MCF 10A (cell line): ENCODE data around the gene CYTH3. TPM values are rescaled to one million over a fixed set of nuclear protein-coding genes. Genes with fewer than 3 reads are reported as not detected.

Source experiments
- BruUV-seq: library from RNA; stranded (reverse); fragments of 400-500 nt; replicated peaks from 2 replicates; lab custom pipeline; 2021; lab: Mats Ljungman, UMichigan
- CTCF ChIA-PET: fragments of 300-600 bp; sonication (Branson Sonifier 250); formaldehyde crosslinking; extraction: SDS; loops from one replicate; lab custom pipeline; 2021; ENCODE audit warnings: antibody characterized with exemption, inconsistent platforms; lab: Yijun Ruan, JAX
- POLR2A ChIA-PET: fragments of 300-600, 350-650 bp; sonication (Branson Sonifier 250); formaldehyde crosslinking; extraction: SDS; loops from one replicate; lab custom pipeline; 2020; ENCODE audit warnings: antibody characterized with exemption, inconsistent platforms; lab: Yijun Ruan, JAX
- DNase-seq: peaks from one replicate; pipeline ENCODE4 v3.0.0-alpha.2; 2018; ENCODE audit not compliant: unreplicated experiment
- H3K27ac Mint-ChIP-seq: one replicate; pipeline ENCODE4 v1.8.0; 2022; ENCODE audit warnings: mild to moderate bottlenecking, low read depth, mixed read lengths; ENCODE audit not compliant: unreplicated experiment
- H3K27me3 Mint-ChIP-seq: one replicate; pipeline ENCODE4 v1.8.0; 2022; ENCODE audit warnings: mixed read lengths; ENCODE audit not compliant: insufficient read depth, unreplicated experiment
- H3K36me3 Mint-ChIP-seq: one replicate; pipeline ENCODE4 v1.8.0; 2022; ENCODE audit warnings: mild to moderate bottlenecking, moderate library complexity, mixed read lengths; ENCODE audit not compliant: insufficient read depth, unreplicated experiment
- H3K4me1 Mint-ChIP-seq: one replicate; pipeline ENCODE4 v1.8.0; 2022; ENCODE audit warnings: mixed read lengths; ENCODE audit not compliant: insufficient read depth, unreplicated experiment
- H3K4me3 Mint-ChIP-seq: one replicate; pipeline ENCODE4 v1.8.0; 2022; ENCODE audit warnings: mild to moderate bottlenecking, moderate library complexity, mixed read lengths; ENCODE audit not compliant: unreplicated experiment
- H3K9me3 Mint-ChIP-seq: one replicate; pipeline ENCODE4 v1.8.0; 2022; ENCODE audit warnings: mixed read lengths; ENCODE audit not compliant: unreplicated experiment
- CTCF ChIP-seq: fragments of 200-600 bp; IDR thresholded peaks from one replicate; pipeline ENCODE4 v1.8.0; 2022; ENCODE audit warnings: antibody characterized with exemption, mild to moderate bottlenecking; ENCODE audit not compliant: unreplicated experiment
- intact Hi-C: fragments of 100-400 bp; cut with micrococcal nuclease; formaldehyde crosslinking; loops from 2 replicates; pipeline ENCODE4 v1.14.1; 2022
- total RNA-seq: library from RNA; stranded (reverse); gene quantifications from 2 replicates; pipeline ENCODE4 v1.2.3, GENCODE V29; 2022

Gene CYTH3
- total RNA-seq, 1 experiment from 2014 or later = 23.5 TPM

GRCh38 chr7:6182993-6183392, 89.4 kb downstream of the CYTH3 start:
- intact Hi-C loops = no loop called here
- ChIA-PET CTCF (interaction anchor here (0.6 kb wide), 1 partner anchor 105 kb away, joined by 3 read pairs; no protein-coding TSS in a partner anchor), POLR2A (no interaction called here)
- Mint-ChIP-seq H3K36me3 (peaks cover 27% of the 10 kb centered on the region), H3K4me3 (no peak overlapping the region), H3K27me3 (no peaks in the 10 kb centered on the region), H3K27ac (no peak overlapping the region), H3K4me1 (no peaks in the 10 kb centered on the region), H3K9me3 (no peaks in the 10 kb centered on the region)
- BruUV-seq = no TSS peak
- TF ChIP-seq CTCF = no peak
- no peak for DNase-seq

GRCh38 chr7:6181136-6181535, 91.3 kb downstream of the CYTH3 start:
- DNase-seq = peak; percentile 17
- H3K4me3 Mint-ChIP-seq = no peak overlapping the region
- peaks cover 13% of the 10 kb centered on the region for H3K36me3 Mint-ChIP-seq
- BruUV-seq = no TSS peak
- no peak for TF ChIP-seq CTCF
- no peak overlapping the region for H3K27ac Mint-ChIP-seq
- intact Hi-C loops = no loop called here
- ChIA-PET CTCF (no interaction called here), POLR2A (no interaction called here)
- no peaks in the 10 kb centered on the region for H3K27me3 Mint-ChIP-seq
- H3K4me1 Mint-ChIP-seq = peaks cover 5% of the 10 kb centered on the region
- H3K9me3 Mint-ChIP-seq = no peaks in the 10 kb centered on the region

- H3K9me3 Mint-ChIP-seq = no peaks in the 10 kb centered on the region
- DNase-seq = no peak
- ChIA-PET CTCF (no interaction called here), POLR2A (no interaction called here)
- no TSS peak for BruUV-seq
- H3K4me1 Mint-ChIP-seq = peaks cover 5% of the 10 kb centered on the region
- no peak overlapping the region for H3K27ac Mint-ChIP-seq
- H3K36me3 Mint-ChIP-seq = peaks cover 18% of the 10 kb centered on the region
- no peak overlapping the region for H3K4me3 Mint-ChIP-seq
- intact Hi-C loops = no loop called here
- no peaks in the 10 kb centered on the region for H3K27me3 Mint-ChIP-seq
- no peak for TF ChIP-seq CTCF
Observed at GRCh38 chr7:6180344-6180725, 92.1 kb downstream of the CYTH3 start.

GRCh38 chr7:6179620-6180343, 92.6 kb downstream of the CYTH3 start:
- H3K9me3 Mint-ChIP-seq = no peaks in the 10 kb centered on the region
- intact Hi-C loops = loop anchor here (5.0 kb wide), 2 partner anchors 93 to 143 kb away; partner anchors contain the start of gene CYTH3
- H3K27me3 Mint-ChIP-seq = no peaks in the 10 kb centered on the region
- DNase-seq = no peak
- H3K36me3 Mint-ChIP-seq = peaks cover 21% of the 10 kb centered on the region
- TF ChIP-seq CTCF = no peak
- H3K4me1 Mint-ChIP-seq = peaks cover 5% of the 10 kb centered on the region
- no peak overlapping the region for H3K4me3 Mint-ChIP-seq
- no peak overlapping the region for H3K27ac Mint-ChIP-seq
- CTCF ChIA-PET = interaction anchor here (0.7 kb wide), 1 partner anchor 8 kb away, joined by 3 read pairs; no protein-coding TSS in a partner anchor
- POLR2A ChIA-PET = no interaction called here
- BruUV-seq = no TSS peak
